T-helper 22 cell (primary cell): ENCODE data around the gene HYLS1.
"Not testable (repeated sequence)": the region's sequence is repeated elsewhere in the genome, so short reads cannot be mapped to it uniquely, and the experiment has no call there.

Source experiments
- DNase-seq: peaks from one replicate; pipeline ENCODE4 v3.0.0-alpha.2; 2020; ENCODE audit warnings: low read depth

Gene HYLS1, protein sequence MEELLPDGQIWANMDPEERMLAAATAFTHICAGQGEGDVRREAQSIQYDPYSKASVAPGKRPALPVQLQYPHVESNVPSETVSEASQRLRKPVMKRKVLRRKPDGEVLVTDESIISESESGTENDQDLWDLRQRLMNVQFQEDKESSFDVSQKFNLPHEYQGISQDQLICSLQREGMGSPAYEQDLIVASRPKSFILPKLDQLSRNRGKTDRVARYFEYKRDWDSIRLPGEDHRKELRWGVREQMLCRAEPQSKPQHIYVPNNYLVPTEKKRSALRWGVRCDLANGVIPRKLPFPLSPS

DNA sequence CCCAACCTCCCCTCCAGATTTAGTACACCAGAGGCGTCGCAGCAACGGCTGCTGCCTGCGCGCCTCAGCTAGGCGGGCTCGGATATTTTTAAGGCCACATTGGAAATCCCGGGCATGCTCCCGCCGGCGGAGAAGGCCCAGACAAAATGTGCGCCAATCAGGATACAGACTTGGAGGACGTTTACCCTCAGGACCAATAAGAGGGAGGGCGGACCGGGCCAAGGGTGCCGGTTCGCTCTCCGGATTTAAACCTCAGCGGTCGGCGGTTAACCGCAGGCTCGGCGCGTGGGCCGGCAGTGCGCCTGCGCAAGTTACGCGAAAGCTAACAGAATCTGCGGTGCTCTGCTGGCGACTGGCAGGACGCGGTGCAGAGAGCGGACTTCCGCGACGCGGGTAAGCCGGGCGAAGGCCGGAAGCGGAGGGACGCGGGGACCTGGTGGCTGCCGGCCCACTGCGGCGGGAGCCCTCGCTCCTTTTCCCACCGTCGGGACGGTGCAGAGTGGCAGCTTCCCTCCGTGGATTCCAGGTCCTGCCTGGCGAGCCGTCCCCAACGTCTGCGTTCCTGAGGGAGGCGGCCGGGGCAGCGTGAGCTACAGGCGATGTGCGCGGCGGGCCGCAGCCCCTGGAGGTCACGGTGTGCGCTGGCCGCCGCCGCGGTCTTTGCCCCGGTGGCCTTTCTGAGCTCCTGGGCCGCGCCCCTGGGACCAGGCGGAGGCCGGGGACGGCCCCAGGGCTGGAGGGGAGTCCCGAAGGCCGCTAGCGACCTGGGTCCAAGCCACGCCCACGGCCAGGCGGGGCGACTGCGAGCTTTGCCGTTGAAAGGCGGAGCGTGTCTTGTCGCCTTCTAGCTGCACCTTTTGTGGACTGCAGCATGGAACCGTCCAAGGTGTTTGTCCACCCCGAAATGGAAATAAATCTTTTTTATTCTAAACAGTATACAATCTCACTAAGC, at the start of gene HYLS1:
HYLS1 (plus strand) TSS at position 296 of the 952 bp plus-strand sequence. CDS start 11,701 bp downstream, outside the sequence.
- peak; percentile 92 for DNase-seq

DNA sequence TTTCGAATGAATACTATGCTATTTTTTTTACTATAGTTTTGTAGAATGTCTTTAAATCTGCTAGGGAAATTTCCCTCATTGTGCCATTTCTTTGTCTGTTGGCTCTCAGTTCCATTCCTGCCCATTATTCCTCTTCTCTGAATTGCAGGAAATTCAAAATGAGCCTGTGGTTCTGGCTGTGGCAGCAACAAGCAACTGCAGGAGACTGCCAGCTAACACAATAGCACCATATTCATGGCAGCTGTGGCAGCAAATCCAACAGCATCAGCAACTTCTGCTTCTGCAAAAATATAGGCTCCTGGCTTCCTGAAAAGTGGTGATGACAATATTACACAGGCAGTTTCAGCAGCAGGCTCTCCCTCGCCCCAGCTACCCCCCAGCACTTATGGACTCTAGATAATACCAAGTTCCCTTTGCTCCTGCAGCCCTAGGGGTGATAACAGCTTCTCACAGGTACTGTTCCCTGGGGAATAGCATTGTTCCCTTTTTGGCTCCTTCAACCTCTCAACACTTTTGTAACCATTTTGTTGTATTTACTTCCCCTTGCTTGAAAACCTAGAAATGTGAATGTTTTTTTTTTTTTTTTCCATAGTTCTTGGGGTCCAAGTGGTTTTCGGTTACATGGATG, 45.0 kb upstream of the HYLS1 start:
- no peak for DNase-seq

DNA sequence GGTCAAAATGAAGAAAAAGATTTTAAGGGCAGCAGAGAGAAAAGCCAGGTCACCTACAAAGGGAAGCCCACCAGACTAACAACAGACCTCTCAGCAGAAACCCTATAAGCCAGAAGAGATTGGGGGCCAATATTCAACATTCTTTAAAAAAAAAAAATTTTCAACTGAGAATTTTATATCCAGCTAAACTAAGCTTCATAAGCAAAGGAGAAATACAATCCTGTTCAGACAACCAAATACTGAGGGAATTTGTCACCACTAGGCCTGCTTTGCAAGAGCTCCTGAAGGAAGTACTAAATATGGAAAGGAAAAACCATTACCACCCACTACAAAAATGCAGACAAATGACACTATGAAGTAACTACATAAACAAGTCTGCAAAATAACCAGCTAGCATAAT, 41.3 kb upstream of the HYLS1 start:
- DNase-seq, result no peak

DNA sequence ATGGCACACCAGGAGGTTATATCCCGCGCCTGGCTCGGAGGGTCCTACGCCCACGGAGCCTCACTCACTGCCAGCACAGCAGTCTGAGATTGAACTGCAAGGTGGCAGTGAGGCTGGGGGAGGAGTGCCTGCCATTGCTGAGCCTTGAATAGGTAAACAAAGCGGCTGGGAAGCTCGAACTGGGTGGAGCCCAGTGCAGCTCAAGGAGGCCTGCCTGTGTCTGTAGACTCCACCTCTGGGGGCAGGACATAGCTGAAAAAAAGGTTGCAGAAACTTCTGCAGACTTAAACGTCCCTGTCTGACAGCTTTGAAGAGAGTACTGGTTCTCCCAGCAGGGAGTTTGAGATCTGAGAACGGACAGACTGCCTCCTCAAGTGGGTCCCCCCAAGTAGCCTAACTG, 29.8 kb upstream of the HYLS1 start:
- not testable (repeated sequence) for DNase-seq

DNA sequence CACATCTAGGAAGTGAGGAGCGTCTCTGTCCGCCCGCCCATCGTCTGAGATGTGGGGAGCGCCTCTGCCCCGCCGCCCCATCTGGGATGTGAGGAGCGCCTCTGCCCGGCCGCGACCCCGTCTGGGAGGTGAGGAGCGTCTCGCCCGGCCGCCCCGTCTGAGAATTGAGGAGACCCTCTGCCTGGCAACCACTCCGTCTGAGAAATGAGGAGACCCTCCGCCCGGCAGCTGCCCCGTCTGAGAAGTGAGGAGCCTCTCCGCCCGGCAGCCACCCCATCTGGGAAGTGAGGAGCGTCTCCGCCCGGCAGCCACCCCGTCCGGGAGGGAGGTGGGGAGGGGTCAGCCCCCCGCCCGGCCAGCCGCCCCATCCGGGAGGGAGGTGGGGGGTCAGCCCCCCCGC, 24.7 kb upstream of the HYLS1 start:
- not testable (repeated sequence) for DNase-seq

DNA sequence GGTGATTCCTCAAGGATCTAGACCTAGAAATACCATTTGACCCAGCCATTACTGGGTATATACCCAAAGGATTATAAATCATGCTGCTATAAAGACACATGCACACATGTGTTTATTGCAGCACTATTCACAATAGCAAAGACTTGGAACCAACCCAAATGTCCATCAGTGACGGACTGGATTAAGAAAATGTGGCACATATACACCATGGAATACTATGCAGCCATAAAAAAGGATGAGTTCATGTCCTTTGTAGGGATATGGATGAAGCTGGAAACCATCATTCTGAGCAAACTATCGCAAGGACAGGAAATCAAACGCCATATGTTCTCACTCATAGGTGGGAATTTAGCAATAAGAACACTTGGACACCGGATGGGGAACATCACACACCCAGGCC, 22.1 kb upstream of the HYLS1 start:
- not testable (repeated sequence) for DNase-seq

DNA sequence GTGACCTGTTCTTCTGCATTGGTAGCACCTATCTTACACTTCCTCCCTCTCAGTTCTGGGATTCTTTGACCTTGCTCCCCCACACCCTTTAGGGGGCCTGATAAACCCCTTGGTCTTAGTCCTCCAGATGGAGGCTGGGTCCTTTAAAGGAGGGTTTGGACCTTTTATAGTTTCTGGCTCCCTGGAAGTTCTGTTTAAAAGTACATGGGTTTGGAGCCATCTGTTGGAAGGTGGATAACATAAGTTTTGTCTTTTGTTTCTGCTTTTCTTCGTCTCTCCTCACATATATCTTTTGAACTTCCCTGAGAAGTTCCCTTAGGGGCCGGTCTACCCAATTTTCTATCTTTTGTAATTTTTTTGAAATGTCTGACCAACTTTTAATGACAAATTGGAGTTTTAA, 17.9 kb upstream of the HYLS1 start:
- no peak for DNase-seq

DNA sequence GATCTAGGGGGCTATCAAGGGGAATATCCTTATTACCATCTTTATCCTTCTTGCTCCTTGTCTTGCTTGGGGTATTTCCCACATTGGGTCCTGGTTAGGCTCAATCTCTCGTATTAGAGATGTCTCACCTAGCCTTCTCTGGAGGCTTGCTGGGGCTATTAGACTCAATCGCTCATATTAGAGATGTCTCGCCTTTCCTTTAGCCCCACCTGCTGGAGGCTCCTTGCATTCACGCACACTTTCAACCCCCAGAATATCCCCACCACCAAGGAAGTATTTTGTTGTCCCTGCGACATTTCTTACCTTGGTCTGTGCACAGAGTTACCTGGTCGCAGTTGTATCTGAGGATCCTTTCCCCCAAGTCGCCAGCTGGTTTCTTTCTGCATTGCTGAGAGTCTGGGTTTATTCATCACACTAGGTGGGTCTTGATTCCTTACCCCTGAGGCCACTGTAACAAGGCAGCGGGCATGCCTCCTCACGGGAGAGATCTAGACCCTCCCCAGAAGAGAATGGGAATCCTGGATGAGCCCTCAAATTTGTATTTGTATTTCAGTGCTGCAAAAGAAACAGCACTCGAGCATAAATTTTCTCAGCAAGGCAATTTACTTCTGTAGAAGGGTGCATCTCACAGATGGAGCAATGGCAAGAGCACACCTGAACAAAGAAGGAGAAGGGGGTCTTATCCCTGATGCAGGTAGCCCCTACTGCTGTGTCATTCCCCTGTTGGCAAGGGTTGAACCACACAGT, 15.9 kb upstream of the HYLS1 start:
- no peak for DNase-seq

DNA sequence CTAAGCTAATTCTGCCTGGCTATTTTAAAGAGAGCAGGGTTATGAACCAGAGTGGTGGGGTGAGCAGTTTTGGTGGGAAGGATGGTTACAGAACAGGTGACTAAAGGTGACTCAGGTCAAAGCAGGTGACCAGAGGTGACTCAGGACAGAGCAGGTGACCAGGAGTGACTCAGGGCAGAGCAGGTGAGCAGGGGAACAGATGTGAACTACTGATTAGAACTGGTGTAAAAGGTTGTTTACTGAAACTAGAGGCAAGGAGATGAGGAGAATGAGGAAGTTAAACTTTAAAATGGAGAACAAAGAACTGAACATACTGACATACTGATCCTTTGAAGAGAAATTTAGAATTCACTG, 15.4 kb upstream of the HYLS1 start:
- no peak for DNase-seq

DNA sequence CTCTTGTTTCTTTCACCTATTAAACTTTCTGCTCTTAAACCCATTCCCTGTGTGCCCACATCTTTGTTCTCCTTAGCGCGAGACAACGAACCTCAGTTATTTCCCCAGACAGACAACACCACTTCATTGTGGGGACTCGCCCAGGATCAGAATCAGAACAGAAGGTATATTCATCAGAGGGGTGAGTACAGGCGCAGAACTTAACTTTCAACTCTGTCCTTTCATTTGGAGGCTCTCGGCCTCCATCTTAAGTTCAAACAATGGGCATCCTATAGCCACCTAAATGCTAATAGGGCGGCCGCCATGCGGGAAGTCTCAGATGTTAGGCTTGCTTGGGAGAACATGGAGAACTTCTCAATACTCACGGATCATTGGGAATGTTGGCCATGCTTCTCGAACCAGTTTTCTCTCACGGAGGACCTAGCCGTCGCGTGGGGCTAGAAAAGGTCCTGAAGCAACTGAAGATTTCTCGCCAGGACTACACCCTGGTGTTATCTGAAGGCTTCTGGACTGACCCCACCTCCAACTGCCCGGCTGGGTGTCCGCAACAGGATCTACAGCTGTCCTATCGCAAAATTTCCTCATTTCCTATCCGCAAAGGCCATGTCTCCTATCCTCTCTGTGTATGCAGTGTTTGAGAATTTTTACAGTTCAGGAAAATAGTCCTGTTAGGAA, 13.4 kb upstream of the HYLS1 start:
- no peak for DNase-seq

DNA sequence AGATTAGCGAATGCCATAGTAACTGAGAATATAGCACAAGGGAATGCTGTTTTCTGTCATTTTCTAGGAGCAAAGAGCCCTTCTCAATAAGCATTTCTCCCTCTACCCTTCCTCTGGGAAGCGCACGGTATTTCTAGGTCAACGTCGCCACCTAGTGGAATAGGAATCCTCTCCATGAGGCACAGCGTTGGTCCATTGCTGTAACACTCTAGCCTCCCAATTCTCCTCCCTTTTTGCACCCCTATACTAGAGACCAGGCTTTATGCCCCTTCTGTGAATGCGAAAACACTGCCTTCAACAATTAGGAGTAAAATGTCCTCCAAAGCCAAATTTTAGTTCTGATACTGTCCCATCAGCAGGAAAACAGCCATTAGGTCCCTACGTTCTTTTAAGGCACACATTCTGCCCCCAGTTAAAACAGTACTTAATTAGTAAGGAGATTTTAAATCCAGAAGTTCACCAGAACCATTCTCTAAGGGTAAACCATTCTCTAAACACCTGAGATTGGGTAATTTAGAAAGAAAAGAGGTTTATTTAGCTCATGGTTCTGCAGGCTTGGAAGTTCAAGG, 12.8 kb upstream of the HYLS1 start:
- no peak for DNase-seq

DNA sequence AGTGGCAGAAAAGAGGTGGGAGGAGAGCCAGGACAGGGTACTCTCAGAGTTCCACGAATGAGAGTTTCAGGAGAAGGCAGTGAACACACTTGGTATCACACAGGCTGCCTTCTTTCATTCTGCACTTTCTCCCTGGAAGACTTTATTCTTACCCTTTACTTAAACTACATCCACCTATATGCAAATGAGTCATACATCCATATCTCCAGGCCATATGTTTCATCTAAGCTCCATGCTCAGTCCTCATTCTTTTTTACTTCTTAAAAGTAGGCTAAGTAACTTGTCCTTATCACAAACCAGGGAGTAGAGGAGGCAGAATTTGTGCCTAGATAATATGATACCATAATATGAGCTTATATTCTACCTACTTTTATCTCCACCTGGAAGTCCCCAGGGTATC, 6.2 kb upstream of the HYLS1 start:
- DNase-seq, result no peak

DNA sequence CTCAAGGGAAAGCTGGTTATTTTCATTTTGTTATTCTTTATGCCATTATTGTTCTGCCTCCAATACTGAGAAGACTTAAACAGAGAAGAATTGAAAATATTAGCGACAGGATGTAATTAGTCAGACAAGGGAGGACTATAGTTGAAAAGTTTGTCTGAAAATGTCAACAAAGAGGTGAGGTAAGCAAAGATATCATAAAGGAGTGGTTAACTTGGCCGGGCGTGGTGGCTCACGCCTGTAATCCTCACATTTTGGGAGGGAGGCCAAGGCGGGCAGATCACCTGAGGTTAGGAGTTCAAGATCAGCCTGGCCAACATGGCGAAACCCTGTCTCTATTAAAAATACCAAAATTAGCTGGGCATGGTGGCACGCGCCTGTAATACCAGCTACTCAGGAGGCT, 4.1 kb upstream of the HYLS1 start:
- no peak for DNase-seq

DNA sequence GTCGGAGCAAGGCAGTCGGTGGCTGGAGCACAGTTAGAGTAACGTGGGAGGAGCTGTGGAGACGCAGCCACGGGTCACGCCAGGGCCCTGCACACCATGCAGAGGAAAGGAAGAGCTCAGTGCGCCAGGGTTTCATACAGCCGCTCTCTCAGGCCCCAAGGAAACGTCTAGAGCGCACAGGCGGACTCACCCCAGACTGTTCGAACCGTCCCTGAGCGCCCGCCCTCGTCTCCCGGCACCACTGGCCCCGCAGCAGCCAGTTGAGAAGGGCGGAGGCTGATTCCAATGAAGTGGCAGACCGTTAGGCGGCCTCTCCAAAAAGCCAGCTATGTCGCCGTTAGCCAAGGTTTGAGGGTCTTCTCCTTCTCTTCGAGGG, 483 bp upstream of the HYLS1 start:
- peak; percentile 28 for DNase-seq

DNA sequence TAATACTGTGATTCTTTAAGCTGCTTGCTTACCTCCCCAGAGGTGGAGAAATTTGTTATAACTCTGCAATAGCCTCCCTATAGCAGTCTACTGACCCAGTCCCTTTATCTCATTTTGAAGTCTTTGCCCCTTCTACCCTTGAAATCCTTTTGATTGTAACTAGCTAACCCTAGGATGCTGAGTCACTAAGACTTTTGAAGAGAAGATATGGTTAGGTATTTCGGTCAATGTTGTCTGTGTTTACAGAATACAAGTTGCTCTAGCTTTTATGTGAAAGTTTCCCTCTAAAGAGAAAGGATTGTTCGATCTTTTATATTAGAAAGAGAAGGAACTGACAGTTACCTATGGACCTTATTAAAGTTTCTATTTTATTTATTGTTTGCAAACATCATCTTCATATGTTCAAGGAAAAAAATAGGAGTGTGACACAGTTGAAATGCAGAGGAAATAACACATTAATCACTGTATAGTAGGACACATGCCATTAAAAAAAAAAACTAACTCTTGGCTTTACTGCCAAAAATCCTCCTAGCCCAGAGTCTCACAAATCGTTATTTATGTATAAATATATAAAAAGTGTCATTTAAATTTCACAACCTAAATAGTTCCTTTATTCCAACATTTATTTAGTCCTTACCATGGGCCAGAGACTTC, 3.1 kb downstream of the HYLS1 start:
- DNase-seq, result no peak

DNA sequence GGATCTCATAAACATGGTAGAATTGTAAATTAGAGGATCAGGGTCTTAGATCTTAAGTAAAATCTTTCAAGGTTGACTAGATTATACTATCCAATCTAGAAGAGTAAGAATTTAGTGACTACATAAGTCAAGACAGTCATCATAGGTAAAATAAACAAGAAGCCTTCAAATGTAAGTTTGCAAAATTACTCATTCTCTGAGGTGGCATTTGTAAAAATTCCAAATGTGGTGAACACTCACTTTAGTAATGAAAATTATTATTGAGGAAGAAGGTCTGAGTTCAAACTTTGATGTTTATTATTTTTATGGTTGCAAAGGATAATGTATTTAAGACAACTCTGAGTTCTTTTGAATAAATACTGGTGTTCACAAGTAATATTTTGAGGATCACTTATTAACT, 4.6 kb downstream of the HYLS1 start:
- no peak for DNase-seq

DNA sequence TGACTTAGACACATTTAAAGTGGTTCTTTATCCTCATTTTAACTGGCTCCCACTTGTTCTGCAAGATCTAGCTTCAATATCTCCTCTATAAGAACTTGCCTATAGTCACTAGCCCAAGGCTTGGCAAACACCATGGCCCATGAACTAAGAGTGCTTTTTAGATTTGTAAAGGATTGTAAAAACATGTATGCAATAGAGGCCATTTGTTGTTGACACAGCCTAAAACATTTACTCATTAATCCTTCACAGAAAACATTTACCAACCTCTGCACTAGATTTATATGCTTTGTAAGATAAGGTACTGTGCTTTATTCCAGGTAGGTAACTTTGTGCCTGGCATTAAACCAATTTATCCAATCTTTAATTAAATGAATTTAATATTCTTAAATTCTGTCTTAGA, 5.5 kb downstream of the HYLS1 start:
- DNase-seq, result no peak

DNA sequence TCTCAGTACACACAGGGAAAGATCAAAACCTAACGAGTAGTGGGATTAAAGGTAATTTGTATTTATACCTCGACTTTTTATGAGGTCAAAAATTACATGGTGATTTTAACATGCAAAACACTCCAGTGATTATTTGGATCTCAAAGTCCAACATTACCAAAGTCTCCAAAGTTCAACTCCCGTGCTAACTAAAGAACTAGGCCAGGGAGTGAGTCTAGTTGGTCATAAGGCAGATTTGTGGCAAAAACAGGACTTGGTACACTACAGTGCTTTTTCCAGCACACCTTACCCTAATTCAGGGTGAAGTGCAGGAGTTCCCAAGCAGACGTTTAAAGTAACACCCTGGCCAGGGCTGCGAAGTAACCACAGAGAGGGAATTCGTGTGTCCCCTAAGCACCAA, 14.4 kb downstream of the HYLS1 start:
- no peak for DNase-seq

DNA sequence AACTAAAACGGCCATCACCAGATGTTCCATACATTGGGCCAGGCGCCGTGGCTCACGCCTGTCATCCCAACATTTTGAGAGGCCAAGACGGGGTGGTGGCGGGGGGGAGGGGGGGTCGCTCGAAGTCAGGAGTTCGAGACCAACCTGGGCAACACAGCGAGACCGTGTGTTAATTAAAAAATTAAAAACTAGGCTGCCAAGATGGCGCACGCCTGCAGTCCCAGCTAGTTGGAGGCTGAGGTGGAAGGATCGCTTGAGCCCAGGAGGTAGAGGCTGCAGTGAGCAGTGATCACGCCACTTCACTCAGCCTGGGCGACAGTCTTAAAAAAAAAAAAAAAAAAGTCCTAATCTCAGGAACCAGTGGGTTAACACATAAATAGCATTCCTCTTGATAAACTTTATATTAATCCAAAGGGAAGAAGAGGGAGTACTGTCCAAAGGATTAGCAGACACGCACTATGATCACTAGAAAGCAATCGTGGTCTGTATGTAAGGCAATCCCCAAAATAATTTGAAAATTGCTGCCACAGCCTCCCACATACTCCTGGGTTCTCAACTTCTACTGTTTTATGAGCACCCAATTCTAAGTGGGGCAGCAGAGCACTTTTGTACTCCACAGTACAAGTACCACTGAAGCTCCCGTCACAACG, 14.9 kb downstream of the HYLS1 start:
- no peak for DNase-seq
